GM19372 (cell line): Measurements from ENCODE around the gene LHX2.

Source experiments
- ATAC-seq: cut with Tn5 transposase; IDR thresholded peaks from one replicate; pipeline ENCODE4 v1.9.1; 2021; ENCODE audit warnings: mild to moderate bottlenecking, low read depth, moderate library complexity; ENCODE audit not compliant: unreplicated experiment

The LHX2 gene

DNA sequence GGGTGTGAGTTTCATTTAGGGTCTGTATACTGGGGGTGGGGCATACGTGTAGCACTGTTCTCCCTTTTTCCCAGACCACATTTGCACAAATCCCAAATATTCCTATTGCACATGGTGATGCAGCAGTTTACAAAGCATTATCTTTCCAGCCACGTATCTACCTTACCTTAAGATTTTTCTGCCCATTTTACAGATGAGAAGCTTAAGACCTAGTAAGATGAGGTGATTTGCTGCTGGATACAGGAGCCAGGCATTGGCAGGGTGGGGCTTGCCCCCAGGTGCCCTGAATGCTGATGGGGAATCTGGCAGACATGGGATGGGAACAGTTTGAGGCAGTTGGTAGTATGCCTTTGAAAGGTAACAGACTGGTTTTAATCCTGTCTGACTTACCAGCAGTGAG is 12.5 kb downstream of the LHX2 start:
- no peak for ATAC-seq

- ATAC-seq = no peak
Observed at GRCh38 chr9:124029617-124030016, 18.0 kb downstream of the LHX2 start.

- no peak for ATAC-seq
Observed at GRCh38 chr9:124030969-124031451, 19.4 kb downstream of the LHX2 start.

DNA sequence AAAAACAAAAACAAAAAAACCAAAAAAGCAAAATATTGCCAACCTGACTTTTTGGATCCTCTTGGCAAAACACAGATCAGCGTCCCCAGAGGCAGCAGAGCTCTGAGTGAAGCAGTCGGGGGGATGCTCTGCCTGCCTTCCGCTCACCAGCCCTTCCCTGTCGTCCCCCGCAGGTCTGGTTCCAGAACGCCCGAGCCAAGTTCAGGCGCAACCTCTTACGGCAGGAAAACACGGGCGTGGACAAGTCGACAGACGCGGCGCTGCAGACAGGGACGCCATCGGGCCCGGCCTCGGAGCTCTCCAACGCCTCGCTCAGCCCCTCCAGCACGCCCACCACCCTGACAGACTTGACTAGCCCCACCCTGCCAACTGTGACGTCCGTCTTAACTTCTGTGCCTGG is 20.7 kb downstream of the LHX2 start:
- ATAC-seq = no peak

- ATAC-seq = no peak
Observed at GRCh38 chr9:124033348-124033747, 21.8 kb downstream of the LHX2 start.

- ATAC-seq = no peak
Observed at GRCh38 chr9:124033967-124034366, 22.4 kb downstream of the LHX2 start.

DNA sequence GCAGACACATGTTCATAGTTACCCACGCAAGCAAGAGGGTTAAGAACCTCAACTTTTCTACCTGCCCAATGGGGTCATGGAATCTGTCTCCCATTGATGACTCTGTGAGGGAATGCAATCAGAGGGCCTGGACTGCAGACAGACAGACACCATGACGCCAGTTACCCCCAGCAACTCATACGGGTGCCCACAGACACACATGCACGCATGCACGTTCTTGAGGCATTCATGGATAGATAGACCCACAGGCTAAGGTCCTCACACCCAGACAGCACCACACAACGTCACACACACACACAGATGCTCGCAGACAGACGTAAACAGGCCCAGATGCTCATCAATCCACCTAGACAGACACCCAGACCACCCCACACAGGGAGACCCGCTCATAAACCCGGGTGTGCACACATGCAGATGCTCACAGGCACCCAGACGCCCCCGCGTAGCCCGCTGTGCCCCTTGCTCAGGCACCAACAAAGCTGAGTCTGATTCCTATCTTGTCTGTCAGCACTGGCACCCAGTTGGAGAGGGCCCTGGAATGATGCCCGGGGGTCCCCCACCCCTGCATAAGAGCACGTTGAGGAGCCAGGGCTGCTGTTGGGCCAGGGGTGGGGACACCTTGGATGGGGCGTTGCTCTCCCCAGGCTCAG is 23.6 kb downstream of the LHX2 start:
- ATAC-seq = no peak

DNA sequence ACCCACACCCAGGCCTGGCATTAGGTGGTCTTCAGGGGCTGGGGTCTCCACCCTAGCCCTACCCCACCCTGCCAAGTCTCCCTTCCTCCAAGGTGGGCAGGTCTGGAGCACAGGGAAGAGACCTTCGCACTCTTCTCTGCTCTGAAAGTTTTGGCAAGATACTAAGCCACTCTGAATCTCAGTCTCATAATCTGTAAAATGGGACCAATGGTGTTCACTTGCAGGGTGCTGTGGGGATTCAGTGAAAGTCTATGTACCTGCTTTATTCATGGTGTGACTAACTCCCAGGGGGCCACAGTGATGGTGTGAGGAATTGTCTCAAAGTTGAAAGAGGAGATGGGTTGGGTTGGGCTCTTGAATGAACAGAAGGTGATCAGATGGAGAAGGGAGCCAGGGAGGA is 25.0 kb downstream of the LHX2 start:
- ATAC-seq = no peak

DNA sequence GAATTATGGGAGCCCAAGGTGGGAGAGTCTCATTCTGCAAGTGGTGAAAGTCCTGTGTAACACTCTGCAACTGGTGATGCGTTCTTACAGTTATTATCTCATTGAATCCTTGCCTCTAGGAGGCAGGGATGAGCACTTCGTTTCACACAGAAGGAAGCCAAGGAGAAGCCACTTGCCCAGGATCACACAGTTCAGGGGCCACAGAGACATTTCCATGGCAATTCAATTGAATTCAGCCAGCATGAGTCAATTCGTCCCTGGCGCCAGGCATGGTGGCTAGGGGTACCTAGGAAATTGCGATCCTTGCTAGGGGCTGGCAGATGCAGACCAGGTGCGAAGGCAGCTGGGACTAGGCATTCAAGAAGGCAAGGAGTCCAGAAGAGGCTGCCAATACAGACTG is 26.2 kb downstream of the LHX2 start:
- ATAC-seq = no peak

- no peak for ATAC-seq
Observed at GRCh38 chr9:124038239-124038638, 26.7 kb downstream of the LHX2 start.

GRCh38 chr9:124038790-124039633 is 27.4 kb downstream of the LHX2 start:
- no peak for ATAC-seq

- no peak for ATAC-seq
Observed at GRCh38 chr9:124040186-124040931, 28.8 kb downstream of the LHX2 start.

- no peak for ATAC-seq
Observed at GRCh38 chr9:124040935-124041816, 29.6 kb downstream of the LHX2 start.

- no peak for ATAC-seq
Observed at GRCh38 chr9:124041817-124042116, 30.2 kb downstream of the LHX2 start.

- no peak for ATAC-seq
Observed at GRCh38 chr9:124042201-124042721, 30.7 kb downstream of the LHX2 start.

DNA sequence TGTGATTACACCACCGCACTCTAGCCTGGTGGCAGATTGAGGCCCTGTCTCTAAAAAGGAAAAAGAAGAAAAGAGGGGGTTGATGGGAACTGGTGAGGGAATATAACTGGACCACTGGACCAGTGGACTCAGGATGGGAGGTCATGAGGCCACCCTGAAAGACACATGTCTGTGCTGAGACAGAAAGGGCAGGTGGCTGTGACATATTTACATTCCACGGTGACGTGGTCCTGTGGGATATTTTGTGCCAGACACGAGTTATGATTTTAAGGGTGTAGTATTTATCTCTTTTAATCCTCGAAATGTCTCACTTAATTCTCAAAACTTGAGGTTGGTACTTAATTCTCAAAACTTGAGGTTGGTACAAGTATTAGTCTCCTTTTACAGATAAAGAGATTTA is 32.9 kb downstream of the LHX2 start:
- no peak for ATAC-seq

DNA sequence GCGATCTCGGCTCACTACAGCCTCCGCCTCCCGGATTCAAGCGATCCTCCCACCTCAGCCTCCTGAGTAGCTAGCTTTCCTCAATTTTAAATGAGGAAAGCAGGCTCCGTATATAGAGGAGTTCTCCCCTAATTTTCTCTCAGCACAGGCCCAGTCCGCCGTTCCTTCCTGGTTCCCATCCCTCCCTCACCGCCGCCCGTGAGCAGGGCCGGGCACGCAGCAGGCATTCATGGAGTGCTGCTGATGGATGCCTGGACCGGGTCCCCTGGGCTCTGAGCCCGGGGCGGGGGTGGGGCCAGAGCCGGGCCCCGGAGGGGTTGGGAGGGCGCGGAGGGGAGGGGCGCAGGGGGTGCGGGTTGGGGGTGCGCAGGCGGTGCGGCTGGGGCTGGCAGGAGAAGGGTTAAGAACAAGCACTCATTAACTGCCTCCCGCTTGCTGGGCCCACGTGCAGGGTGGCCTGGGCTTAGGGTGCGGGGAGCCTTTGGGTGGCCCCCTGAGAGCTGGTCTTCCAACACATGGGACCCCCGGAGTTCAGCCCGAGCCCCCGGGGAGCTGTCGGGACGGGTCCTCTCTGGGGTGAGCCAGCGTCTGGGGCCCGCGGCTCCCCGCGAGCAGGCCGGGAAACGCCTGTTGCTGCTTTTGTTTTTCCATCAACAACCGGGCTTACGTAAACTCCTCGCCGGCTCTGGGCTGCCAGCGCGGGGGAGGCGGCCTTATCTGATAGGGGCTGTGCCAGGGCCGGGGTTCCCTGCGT is 33.7 kb downstream of the LHX2 start:
- no peak for ATAC-seq

- no peak for ATAC-seq
Observed at GRCh38 chr9:124045830-124046177, 34.2 kb downstream of the LHX2 start.

GRCh38 chr9:124046189-124046588 is 34.6 kb downstream of the LHX2 start:
- ATAC-seq = no peak

DNA sequence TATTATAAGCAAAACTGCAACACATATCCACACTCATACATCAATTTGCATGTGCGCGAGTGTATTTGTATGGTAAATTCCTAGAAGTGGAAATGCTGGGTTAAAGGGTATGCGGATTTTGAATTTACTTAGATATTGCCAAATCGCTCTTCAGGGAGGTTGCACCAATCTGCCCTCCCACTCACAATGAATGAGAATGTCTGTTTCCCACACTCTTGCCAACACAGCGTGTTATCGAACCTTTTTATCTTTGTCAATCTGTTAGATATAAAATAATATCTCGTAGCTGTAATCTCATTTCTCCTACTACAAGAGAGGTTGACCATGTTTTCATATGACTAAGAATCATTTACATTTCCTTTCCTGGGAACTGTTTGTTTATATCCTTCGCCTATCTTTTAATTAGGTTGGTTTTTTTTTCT is 35.7 kb downstream of the LHX2 start:
- no peak for ATAC-seq
